ENCODE results near the gene FCHO2. TPM values are rescaled to one million over a fixed set of nuclear protein-coding genes. Genes with fewer than 3 reads are reported as not detected.
"Not testable (repeated sequence)": the region's sequence is repeated elsewhere in the genome, so short reads cannot be mapped to it uniquely, and the experiment has no call there.

The FCHO2 gene
- total and polyA plus RNA-seq, 7 donors: 4.0 to 19.9 (median 16.6) TPM

- ATAC-seq: no peak
- no peak overlapping the region for H3K27ac ChIP-seq
Observed at GRCh38 chr5:73018892-73019291, 63.1 kb downstream of the FCHO2 start.

GRCh38 chr5:73019766-73020165 lies 63.9 kb downstream of the FCHO2 start:
- intact Hi-C loops (cut with DNase I): no loop called here
- 82 to 92% (median 89%) methylated on average over 2 of the region's 2 CpGs for WGBS, 3 donors
- H3K36me3 ChIP-seq (ENCODE audit: insufficient read depth in 1 of 2, low read depth in 1 of 2): peaks cover 0 to 25% of the 10 kb centered on the region in 2 donors

More at GRCh38 chr5:73018892-73019291, 63.1 kb downstream of the FCHO2 start:
- WGBS, 3 donors: 84 to 95% (median 88%) methylated on average over 2 of the region's 2 CpGs
- intact Hi-C loops (cut with DNase I): no loop called here
- Histone ChIP-seq H3K4me3 (no peak overlapping the region), H3K4me1 (no peaks in the 10 kb centered on the region), H3K36me3 (ENCODE audit: insufficient read depth in 1 of 2, low read depth in 1 of 2) (peaks cover 0 to 25% of the 10 kb centered on the region in 2 donors), H3K9me3 (no peaks in the 10 kb centered on the region), H3K27me3 (ENCODE audit: insufficient read depth in 3 of 3, low read length in 2 of 3) (no peaks in the 10 kb centered on the region)
- TF ChIP-seq CTCF (IDR thresholded peaks at IDR 0.05): no peak
- no peak for DNase-seq

GRCh38 chr5:73022471-73023169 lies 66.8 kb downstream of the FCHO2 start:
- Histone ChIP-seq H3K27ac (no peak overlapping the region), H3K4me3 (no peak overlapping the region), H3K9me3 (no peaks in the 10 kb centered on the region), H3K36me3 (ENCODE audit: insufficient read depth in 1 of 2, low read depth in 1 of 2) (peaks cover 0 to 36% of the 10 kb centered on the region in 2 donors), H3K4me1 (no peaks in the 10 kb centered on the region), H3K27me3 (ENCODE audit: insufficient read depth in 3 of 3, low read length in 2 of 3) (no peaks in the 10 kb centered on the region)
- no peak for TF ChIP-seq CTCF (IDR thresholded peaks at IDR 0.05)
- 47 to 73% (median 58%) methylated on average over 4 of the region's 4 CpGs for WGBS, 3 donors
- no peak for ATAC-seq
- DNase-seq: no peak
- intact Hi-C loops (cut with DNase I): no loop called here

More at GRCh38 chr5:73019766-73020165, 63.9 kb downstream of the FCHO2 start:
- H3K27me3 ChIP-seq (ENCODE audit: insufficient read depth in 3 of 3, low read length in 2 of 3): no peaks in the 10 kb centered on the region
- ATAC-seq (no peak), DNase-seq (no peak)
- no peak overlapping the region for H3K27ac ChIP-seq
- no peak overlapping the region for H3K4me3 ChIP-seq
- TF ChIP-seq CTCF (IDR thresholded peaks at IDR 0.05): no peak
- no peaks in the 10 kb centered on the region for H3K9me3 ChIP-seq
- H3K4me1 ChIP-seq: no peaks in the 10 kb centered on the region

- H3K4me3 ChIP-seq; H3K4me1 ChIP-seq; H3K27me3 ChIP-seq (ENCODE audit: insufficient read depth in 3 of 3, low read length in 2 of 3); H3K9me3 ChIP-seq; ATAC-seq; H3K27ac ChIP-seq; DNase-seq; intact Hi-C loops (cut with DNase I): not testable (repeated sequence)
- 92 to 98% (median 94%) methylated on average over 9 of the region's 9 CpGs for WGBS, 3 donors
- peaks cover 0 to 31% of the 10 kb centered on the region in 2 donors for H3K36me3 ChIP-seq (ENCODE audit: insufficient read depth in 1 of 2, low read depth in 1 of 2)
Observed at GRCh38 chr5:73024946-73025544, 69.2 kb downstream of the FCHO2 start.

GRCh38 chr5:73027361-73027760 lies 71.5 kb downstream of the FCHO2 start:
- no peak overlapping the region for H3K27ac ChIP-seq
- no peaks in the 10 kb centered on the region for H3K27me3 ChIP-seq (ENCODE audit: insufficient read depth in 3 of 3, low read length in 2 of 3)
- DNase-seq: no peak
- H3K4me1 ChIP-seq: peaks cover 4% of the 10 kb centered on the region
- intact Hi-C loops (cut with DNase I): no loop called here
- H3K9me3 ChIP-seq: no peaks in the 10 kb centered on the region
- no peak overlapping the region for H3K4me3 ChIP-seq
- TF ChIP-seq CTCF (IDR thresholded peaks at IDR 0.05): peak; percentile 20
- H3K36me3 ChIP-seq (ENCODE audit: insufficient read depth in 1 of 2, low read depth in 1 of 2): peaks cover 0 to 40% of the 10 kb centered on the region in 2 donors
- ATAC-seq: no peak
- WGBS, 3 donors: 89 to 93% (median 91%) methylated on average over 2 of the region's 2 CpGs

Data from psoas muscle (tissue), 8 donors.